ENCODE results near the gene ZNF791. TPM values are rescaled to one million over a fixed set of nuclear protein-coding genes. Genes with fewer than 3 reads are reported as not detected.

ZNF791 gene
- total RNA-seq, 6 donors from 2014 or later, result 12.6 to 29.3 (median 21.9) TPM

DNA sequence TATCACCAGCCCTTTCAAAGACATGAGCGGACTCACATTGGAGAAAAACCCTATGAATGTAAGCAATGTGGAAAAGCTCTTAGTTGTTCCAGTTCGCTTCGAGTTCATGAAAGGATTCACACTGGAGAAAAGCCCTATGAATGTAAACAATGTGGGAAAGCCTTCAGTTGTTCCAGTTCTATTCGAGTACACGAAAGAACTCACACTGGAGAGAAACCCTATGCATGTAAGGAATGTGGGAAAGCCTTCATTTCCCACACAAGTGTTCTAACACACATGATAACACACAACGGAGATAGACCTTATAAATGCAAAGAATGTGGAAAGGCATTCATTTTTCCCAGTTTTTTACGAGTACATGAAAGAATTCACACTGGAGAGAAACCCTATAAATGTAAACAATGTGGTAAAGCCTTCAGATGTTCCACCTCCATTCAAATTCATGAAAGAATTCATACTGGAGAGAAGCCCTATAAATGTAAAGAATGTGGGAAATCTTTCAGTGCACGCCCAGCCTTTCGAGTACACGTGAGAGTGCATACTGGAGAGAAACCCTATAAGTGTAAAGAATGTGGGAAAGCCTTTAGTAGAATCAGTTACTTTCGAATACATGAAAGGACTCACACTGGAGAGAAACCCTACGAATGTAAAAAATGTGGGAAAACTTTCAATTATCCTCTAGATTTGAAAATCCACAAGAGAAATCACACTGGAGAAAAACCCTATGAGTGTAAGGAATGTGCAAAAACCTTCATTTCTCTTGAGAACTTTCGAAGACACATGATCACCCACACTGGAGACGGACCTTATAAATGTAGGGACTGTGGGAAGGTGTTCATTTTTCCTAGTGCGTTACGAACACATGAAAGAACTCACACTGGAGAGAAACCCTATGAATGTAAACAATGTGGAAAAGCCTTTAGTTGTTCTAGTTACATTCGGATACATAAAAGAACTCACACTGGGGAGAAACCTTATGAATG, 17.6 kb downstream of the ZNF791 start:
- Histone ChIP-seq H3K27me3 (no peaks in the 10 kb centered on the region), H3K27ac (no peak overlapping the region), H3K9me3 (peaks cover 9 to 20% (median 17%) of the 10 kb centered on the region in 4 donors), H3K36me3 (peaks cover 49 to 84% (median 61%) of the 10 kb centered on the region in 4 donors), H3K4me1 (peaks cover 0 to 2% (median 0%) of the 10 kb centered on the region in 4 donors), H3K4me3 (no peak overlapping the region)
- no peak for DNase-seq
- no peak for TF ChIP-seq EP300 (IDR thresholded peaks at IDR 0.05)
- TF ChIP-seq, protein P1, sequence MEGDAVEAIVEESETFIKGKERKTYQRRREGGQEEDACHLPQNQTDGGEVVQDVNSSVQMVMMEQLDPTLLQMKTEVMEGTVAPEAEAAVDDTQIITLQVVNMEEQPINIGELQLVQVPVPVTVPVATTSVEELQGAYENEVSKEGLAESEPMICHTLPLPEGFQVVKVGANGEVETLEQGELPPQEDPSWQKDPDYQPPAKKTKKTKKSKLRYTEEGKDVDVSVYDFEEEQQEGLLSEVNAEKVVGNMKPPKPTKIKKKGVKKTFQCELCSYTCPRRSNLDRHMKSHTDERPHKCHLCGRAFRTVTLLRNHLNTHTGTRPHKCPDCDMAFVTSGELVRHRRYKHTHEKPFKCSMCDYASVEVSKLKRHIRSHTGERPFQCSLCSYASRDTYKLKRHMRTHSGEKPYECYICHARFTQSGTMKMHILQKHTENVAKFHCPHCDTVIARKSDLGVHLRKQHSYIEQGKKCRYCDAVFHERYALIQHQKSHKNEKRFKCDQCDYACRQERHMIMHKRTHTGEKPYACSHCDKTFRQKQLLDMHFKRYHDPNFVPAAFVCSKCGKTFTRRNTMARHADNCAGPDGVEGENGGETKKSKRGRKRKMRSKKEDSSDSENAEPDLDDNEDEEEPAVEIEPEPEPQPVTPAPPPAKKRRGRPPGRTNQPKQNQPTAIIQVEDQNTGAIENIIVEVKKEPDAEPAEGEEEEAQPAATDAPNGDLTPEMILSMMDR (IDR thresholded peaks at IDR 0.05), result no peak
- TF ChIP-seq POLR2AphosphoS5 (IDR thresholded peaks at IDR 0.05), result no peak
- TF ChIP-seq POLR2A (IDR thresholded peaks at IDR 0.05), result no peak
- no peak for ATAC-seq (ENCODE audit: low FRiP score in 2 of 2)
- WGBS, 2 donors, result 95% methylated on average over 17 of the region's 17 CpGs

DNA sequence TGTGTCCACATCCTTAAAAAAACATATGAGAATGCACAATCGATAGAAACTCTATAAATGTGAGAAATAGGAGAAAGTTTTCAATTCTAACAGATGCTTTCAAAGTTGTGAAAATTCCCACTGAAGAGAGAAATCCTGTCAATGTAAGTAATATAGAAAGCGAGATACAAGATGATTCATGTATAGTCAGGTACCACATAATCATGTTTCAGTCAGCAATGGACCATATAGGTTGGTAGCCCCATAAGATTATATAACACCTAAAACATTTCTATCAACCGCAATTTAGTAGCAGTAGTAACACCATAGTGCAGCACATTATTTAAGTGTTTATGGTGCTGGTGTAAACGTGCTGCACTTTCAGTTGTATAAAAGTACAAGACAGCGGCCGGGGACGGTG, 18.5 kb downstream of the ZNF791 start:
- no peaks in the 10 kb centered on the region for H3K27me3 ChIP-seq
- ATAC-seq (ENCODE audit: low FRiP score in 2 of 2) (no peak), DNase-seq (no peak)
- peaks cover 48 to 75% (median 55%) of the 10 kb centered on the region in 4 donors for H3K36me3 ChIP-seq
- WGBS, 2 donors, result 97 to 98% methylated on average over 7 of the region's 7 CpGs
- no peak overlapping the region for H3K27ac ChIP-seq
- no peak for TF ChIP-seq POLR2A (IDR thresholded peaks at IDR 0.05)
- TF ChIP-seq, protein P1 (IDR thresholded peaks at IDR 0.05), result no peak
- TF ChIP-seq POLR2AphosphoS5 (IDR thresholded peaks at IDR 0.05), result no peak
- no peak for TF ChIP-seq EP300 (IDR thresholded peaks at IDR 0.05)
- no peaks in the 10 kb centered on the region for H3K4me1 ChIP-seq
- no peak overlapping the region for H3K4me3 ChIP-seq
- H3K9me3 ChIP-seq, result peaks cover 9 to 20% (median 17%) of the 10 kb centered on the region in 4 donors

DNA sequence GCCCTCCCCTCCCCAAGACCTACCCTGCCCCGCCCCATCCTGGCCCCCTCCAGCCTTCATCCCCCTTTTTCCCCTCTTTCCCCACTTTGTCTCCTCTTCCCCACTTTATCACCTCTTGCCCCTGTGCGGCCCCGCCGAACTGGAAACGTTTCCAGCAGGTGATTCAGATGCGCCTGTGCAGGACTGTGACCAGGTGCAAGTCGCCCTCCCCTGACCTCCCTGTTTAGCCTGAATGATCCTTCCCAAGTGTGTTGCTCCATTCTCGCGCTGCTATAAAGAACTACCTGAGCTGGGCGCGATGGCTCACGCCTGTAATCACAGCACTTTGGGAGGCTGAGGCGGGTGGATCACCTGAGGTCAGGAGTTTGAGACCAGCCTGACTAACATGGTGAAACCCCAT, 25.9 kb downstream of the ZNF791 start:
- H3K4me1 ChIP-seq, result peaks cover 6 to 10% (median 6%) of the 10 kb centered on the region in 4 donors
- 85 to 94% methylated on average over 11 to 13 of the region's 13 CpGs for WGBS, 2 donors
- DNase-seq, result no peak

DNA sequence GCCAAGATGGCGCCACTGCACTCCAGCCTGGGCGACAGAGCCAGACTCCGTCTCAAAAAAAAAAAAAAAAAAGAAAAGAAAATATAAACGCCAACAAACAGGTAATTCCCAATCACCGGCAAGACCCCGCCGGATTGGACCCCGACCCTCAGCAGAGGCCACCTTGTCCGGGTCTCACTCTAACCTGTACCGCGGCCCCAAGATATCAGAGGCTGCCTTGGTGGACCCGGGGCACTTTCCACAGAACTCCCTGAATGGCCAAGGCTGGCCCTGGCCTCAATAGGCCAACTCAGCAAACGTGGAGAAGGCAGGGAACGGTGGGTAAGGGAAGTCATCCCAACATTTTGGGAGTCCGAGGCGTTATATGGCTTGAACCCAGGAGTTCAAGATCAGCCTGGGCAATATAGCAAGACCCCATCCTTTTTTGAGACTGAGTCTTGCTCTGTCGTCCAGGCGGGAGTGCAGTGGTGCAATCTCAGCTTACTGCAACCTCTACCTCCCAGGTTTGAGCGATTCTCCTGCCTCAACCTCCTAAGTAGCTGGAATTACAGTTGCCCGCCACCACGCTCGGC, 28.0 kb downstream of the ZNF791 start:
- H3K27ac ChIP-seq, result no peak overlapping the region
- no peak for ATAC-seq (ENCODE audit: low FRiP score in 2 of 2)
- H3K4me1 ChIP-seq, result peaks cover 6 to 10% (median 6%) of the 10 kb centered on the region in 4 donors
- TF ChIP-seq POLR2A (IDR thresholded peaks at IDR 0.05) (no peak), EP300 (IDR thresholded peaks at IDR 0.05) (no peak), POLR2AphosphoS5 (IDR thresholded peaks at IDR 0.05) (no peak)
- TF ChIP-seq, protein P1 (IDR thresholded peaks at IDR 0.05), result no peak
- no peaks in the 10 kb centered on the region for H3K9me3 ChIP-seq
- no peaks in the 10 kb centered on the region for H3K27me3 ChIP-seq
- no peak overlapping the region for H3K4me3 ChIP-seq
- no peaks in the 10 kb centered on the region for H3K36me3 ChIP-seq
- WGBS, 2 donors, result 92 to 95% methylated on average over 22 of the region's 22 CpGs
- DNase-seq, result no peak

More for the DNA sequence above, 25.9 kb downstream of the ZNF791 start:
- no peak for ATAC-seq (ENCODE audit: low FRiP score in 2 of 2)
- no peak for TF ChIP-seq EP300 (IDR thresholded peaks at IDR 0.05)
- TF ChIP-seq POLR2AphosphoS5 (IDR thresholded peaks at IDR 0.05), result no peak
- TF ChIP-seq, protein P1 (IDR thresholded peaks at IDR 0.05), result no peak
- TF ChIP-seq POLR2A (IDR thresholded peaks at IDR 0.05), result no peak
- H3K4me3 ChIP-seq, result no peak overlapping the region
- no peak overlapping the region for H3K27ac ChIP-seq
- H3K9me3 ChIP-seq, result no peaks in the 10 kb centered on the region
- peaks cover 0 to 7% (median 0%) of the 10 kb centered on the region in 4 donors for H3K36me3 ChIP-seq
- H3K27me3 ChIP-seq, result no peaks in the 10 kb centered on the region

Data from upper lobe of left lung (tissue), 6 donors.